ENCODE data around the gene KIAA0513. TPM values are rescaled to one million over a fixed set of nuclear protein-coding genes. Genes with fewer than 3 reads are reported as not detected.

KIAA0513 gene
- total and polyA plus RNA-seq, 2 of the 13 experiments (the other 11 are each of a cell fraction or from before 2014, with no cell fraction given): 1.8 TPM

DNA sequence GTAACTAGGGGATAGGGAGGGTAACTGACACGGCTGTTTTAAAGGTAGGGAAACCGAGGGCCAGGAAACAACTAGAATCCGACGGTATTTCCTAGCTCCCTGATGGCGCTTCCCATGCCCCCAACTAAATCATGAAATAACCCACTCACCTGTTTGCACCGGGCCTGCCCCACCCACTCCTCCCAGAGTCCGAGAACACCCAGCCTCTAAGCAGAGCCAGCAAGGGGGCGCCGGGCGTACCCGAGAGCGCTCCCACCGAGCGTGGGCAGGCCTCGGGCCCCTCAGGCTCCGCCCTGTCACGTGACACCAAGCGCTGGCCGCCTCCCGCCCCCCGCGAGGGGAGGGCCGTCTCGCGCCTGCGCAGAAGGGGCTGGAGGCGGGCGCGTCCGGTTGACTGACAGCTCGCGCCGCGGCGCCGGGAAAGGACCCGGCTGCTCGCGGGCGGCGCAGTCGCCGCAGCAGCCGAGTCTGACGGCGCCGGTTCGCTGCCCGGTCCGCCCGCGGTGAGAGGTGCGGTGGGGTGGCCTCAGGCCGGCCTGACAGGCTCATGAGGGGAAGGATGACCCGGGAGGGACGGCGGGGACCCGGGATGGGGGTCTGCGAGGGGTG is at the start of gene KIAA0513 (continued):
- TF ChIP-seq KIAA2018 (CRISPR knock-in tag; IDR thresholded peaks at IDR 0.05; ENCODE audit: borderline replicate concordance): no peak
- peak; percentile 74 for TF ChIP-seq PHF8 (CRISPR knock-in tag; IDR thresholded peaks at IDR 0.05)
- no peak for TF ChIP-seq PCBP1 (IDR thresholded peaks at IDR 0.05; ENCODE audit: borderline replicate concordance, low read depth, low read length)
- TF ChIP-seq ZNF674 (CRISPR knock-in tag; IDR thresholded peaks at IDR 0.05; ENCODE audit: low read depth): no peak
- TF ChIP-seq RBM39 (IDR thresholded peaks at IDR 0.05; ENCODE audit: low read depth, low read length, poor library complexity, severe bottlenecking): peak; percentile 60
- peak; percentile 72; the same call in 1 of the 2 replicates for TF ChIP-seq KDM4B (CRISPR knock-in tag; IDR thresholded peaks at IDR 0.05)
- peak; percentile 85 for TF ChIP-seq SAP130 (CRISPR knock-in tag; IDR thresholded peaks at IDR 0.05; ENCODE audit: low read depth)
- TF ChIP-seq HMGXB4 (CRISPR knock-in tag; IDR thresholded peaks at IDR 0.05; ENCODE audit: borderline replicate concordance in 1 of 2, low read depth in 1 of 2): peak in 1 of 2 experiments; percentile 54
- TF ChIP-seq, protein P1, sequence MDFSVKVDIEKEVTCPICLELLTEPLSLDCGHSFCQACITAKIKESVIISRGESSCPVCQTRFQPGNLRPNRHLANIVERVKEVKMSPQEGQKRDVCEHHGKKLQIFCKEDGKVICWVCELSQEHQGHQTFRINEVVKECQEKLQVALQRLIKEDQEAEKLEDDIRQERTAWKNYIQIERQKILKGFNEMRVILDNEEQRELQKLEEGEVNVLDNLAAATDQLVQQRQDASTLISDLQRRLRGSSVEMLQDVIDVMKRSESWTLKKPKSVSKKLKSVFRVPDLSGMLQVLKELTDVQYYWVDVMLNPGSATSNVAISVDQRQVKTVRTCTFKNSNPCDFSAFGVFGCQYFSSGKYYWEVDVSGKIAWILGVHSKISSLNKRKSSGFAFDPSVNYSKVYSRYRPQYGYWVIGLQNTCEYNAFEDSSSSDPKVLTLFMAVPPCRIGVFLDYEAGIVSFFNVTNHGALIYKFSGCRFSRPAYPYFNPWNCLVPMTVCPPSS (IDR thresholded peaks at IDR 0.05): no peak
- TF ChIP-seq ZNF605 (CRISPR knock-in tag; IDR thresholded peaks at IDR 0.05): peak; percentile 48; the same call in 1 of the 2 replicates
- TF ChIP-seq POGZ (CRISPR knock-in tag; IDR thresholded peaks at IDR 0.05): peak; percentile 64
- no peak for TF ChIP-seq HNF4G (IDR thresholded peaks at IDR 0.05; ENCODE audit: borderline replicate concordance, low read depth, low read length)
- no peak; the same call in 1 of the 2 replicates for TF ChIP-seq HNF4G (CRISPR knock-in tag; IDR thresholded peaks at IDR 0.05; ENCODE audit: borderline replicate concordance, low read depth)
- TF ChIP-seq ZNF775 (CRISPR knock-in tag; IDR thresholded peaks at IDR 0.05; ENCODE audit: borderline replicate concordance): no peak
- TF ChIP-seq, protein P2, sequence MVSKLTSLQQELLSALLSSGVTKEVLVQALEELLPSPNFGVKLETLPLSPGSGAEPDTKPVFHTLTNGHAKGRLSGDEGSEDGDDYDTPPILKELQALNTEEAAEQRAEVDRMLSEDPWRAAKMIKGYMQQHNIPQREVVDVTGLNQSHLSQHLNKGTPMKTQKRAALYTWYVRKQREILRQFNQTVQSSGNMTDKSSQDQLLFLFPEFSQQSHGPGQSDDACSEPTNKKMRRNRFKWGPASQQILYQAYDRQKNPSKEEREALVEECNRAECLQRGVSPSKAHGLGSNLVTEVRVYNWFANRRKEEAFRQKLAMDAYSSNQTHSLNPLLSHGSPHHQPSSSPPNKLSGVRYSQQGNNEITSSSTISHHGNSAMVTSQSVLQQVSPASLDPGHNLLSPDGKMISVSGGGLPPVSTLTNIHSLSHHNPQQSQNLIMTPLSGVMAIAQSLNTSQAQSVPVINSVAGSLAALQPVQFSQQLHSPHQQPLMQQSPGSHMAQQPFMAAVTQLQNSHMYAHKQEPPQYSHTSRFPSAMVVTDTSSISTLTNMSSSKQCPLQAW (CRISPR knock-in tag; IDR thresholded peaks at IDR 0.05): peak; percentile 77
- no peak for TF ChIP-seq TEAD2 (CRISPR knock-in tag; IDR thresholded peaks at IDR 0.05)

Measured in HepG2 (cell line).